MV-4-11 (cell line): Measurements from ENCODE around the gene NIPA2.

ENCODE experiments used
- DNase-seq: peaks from one replicate; lab custom pipeline; 2025; lab: John Stamatoyannopoulos, UW

NIPA2 gene

DNA sequence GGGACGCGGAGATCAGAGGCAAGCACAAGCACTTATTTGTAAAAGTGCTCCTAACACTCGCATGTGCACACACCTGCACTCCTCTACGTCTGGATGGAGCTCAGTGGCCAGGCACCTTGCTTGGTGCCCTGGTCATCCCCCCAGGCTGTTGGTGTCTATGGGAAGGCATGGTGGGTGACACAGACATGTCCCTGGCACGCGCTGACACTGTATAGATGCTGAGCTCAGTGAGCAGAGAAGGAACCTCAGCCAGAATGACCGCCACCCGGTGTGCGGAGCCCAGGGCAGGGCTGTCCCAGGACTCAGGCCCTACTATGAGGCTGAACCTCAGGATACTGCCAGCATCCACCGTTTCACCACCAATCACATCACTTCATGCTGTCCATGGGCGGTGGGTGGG, 64.5 kb downstream of the NIPA2 start:
- no peak for DNase-seq

DNA sequence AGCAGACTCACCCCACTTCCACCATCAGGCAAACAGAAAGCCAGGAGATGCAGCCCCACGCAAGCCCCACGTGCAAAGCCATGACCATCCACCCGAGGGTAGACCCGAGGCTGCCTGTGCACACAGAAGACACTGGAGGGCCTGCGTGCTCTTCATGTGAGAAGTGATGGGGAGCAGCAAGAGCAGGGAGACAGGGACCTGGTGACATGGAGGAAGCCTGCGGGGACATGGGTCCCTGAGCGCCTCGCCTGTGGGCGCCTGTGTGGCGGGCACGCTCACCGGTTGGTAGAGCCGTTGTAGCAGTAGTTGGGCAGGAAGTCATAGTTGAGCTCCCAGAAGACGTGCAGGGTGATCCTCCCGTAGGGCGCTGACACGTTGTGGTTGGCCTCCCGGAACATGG, 65.0 kb downstream of the NIPA2 start:
- DNase-seq: no peak

DNA sequence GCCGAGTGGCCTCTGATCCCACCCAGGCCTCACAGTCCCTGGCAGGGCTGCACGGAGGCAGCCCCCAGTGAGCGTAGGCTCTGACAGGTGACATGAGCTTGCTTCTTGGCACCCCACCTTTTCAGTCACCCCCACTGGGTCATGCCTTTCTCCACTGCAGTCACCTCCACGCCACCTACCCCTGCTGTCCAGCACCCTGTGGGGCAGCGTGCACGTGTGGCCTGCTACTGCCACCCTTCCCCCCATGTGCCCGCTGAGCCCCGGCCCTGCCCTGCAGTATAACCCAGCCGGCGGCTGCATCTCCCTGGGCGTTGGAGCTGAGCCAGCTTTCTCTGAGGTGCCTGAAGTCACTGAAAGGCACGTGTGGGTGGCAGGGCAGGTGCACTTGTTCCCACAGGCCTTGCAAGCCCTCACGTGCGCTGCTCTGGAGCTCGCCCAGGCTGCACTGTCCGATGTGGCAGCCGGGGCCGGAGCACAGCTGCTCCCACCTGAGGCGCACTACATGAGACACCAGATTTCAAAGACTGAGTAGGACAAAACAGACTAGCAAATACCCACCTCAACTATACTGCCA, 65.6 kb downstream of the NIPA2 start:
- no peak for DNase-seq

DNA sequence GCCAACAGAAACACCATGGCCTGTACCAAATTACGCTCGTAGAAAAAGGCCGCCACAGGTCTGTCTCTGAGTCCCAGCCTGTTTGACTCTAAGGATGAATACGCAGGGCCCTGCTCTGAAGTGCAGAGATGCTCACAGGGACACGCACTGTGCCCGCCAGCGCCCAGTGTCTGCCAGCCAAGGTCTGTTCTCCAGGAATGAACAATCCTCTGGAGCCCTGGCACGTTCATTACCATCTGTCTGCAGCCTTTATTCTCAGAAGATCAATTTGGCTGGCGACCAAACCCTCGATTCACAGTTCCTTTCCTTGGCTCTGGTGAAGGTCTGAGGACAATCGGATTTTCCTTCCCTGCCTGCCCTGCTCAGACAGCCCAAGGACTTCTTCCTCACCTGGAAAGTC, 66.3 kb downstream of the NIPA2 start:
- no peak for DNase-seq

DNA sequence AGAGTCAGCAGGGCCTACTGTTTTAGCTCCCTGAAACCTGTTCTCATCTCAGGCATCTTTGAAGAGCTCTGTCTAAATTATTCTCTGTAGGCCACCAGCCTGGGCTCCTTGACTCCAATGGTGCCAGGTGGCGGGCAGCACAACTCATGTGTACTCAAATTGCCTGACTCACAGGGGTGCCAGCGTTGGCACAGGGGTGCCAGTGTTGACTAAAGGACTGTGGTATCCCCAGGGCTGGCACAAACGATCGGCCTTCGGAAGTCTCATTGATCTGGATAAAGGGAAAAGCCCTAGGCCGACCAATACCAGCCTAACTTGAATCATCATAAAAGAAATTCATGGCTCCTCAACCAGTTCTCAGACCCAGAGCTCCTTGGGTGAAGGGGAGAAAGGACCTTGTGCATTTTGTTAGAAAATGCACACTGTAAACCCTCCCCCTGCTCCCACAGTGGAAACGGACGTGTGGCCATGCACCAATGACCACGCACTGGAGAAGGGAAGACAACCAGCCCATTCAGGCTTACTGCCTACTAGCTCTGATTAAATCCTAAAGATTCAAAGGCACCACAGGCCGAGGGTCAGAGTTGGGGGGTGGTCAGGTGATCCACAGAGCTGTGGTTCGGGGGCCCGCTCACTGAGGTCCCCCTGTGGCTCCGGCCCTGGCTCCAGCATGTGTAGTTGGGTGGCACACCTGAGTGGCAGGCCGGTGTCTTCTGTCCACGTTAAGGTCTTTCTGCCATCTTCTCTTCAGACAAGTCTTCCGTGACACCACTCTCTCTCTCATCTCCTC, 68.9 kb downstream of the NIPA2 start:
- DNase-seq: no peak

DNA sequence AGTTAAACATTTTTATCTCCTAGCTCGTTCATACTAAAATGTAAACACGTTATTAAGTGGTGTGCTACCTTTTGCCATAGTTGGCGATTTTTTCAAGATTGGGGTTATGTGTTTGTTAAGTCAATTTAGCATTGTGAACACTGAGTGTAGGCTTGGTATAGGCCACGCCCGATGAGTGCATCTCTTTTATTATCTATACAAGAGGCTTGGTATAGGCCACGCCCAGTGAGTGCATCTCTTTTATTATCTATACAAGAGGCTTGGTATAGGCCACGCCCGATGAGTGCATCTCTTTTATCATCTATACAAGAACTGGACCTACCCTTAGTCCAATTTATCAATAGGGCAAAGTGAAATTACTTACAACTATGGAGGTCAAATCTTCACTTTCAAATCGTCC, 70.4 kb downstream of the NIPA2 start:
- DNase-seq: no peak

DNA sequence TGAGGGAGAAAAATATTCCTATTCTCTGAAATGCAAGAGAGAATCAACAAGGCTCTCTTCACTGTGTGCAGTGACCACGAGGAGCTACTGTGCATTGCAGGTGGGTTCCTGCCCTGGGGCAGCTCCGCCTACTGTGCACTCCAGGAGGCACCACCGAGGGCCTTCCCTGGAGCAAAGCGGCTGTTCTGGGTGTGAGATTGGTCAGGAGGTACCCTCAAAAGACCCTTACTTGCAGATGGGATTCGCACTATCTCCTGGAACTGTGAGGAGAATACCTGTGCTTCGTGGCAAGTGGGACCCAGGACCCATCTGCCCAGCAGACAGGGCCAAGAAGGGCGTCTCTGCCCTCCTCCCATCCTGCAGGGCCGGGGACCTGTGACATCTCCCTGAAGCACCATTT, 72.8 kb downstream of the NIPA2 start:
- DNase-seq: no peak

DNA sequence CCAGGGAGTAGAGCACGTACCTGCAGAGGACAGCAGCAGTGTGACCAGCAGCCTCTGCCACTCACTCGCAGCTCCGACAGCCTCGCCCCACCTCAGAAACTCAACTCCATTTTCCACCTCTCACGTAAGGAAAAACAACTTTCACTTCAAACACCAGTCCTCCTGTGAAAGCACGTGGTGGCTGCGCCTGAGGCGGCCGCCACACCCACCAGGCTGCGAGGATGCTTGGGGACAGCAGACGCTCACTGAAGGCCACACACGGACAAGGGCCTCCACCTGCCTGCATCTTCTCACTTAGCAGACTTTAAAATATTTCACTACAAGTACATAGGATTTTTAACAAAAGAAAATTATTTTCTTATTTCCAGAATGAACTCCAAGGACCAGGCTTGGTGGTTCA, 73.8 kb downstream of the NIPA2 start:
- no peak for DNase-seq

DNA sequence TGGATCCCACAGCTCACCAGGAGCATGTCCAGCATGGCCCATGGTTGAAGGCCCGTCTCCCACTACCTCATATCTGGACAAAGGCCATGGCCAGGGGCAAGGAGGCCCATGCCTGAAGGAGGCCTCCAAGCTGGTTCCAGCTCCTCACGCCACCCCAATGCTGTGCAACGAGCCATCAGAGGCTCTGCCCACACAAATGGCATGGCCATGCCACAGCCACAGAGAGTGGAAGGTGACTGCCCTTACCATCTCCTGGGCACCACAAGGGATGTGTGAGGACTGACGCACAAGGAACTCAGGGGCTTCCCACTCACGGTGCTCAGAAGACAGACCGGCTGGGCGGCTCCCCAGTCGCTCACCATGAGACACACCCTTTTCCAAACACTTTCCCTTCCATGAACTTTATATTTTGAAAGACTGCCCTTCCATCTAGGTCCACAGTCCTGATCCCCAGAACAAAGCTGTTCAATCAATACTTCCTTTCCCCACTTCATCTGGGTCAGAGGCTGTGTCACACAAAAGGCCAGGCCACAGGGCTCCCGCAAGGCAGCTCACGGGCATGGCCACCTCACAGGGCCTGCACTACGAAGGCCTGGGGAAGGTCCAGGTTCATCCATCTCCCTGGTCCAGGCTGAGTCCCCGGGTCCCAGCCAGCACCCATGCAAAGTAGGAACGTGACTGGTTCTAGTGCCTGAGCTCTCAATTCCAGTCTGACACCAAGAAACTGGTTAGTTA, 75.3 kb downstream of the NIPA2 start:
- no peak for DNase-seq

DNA sequence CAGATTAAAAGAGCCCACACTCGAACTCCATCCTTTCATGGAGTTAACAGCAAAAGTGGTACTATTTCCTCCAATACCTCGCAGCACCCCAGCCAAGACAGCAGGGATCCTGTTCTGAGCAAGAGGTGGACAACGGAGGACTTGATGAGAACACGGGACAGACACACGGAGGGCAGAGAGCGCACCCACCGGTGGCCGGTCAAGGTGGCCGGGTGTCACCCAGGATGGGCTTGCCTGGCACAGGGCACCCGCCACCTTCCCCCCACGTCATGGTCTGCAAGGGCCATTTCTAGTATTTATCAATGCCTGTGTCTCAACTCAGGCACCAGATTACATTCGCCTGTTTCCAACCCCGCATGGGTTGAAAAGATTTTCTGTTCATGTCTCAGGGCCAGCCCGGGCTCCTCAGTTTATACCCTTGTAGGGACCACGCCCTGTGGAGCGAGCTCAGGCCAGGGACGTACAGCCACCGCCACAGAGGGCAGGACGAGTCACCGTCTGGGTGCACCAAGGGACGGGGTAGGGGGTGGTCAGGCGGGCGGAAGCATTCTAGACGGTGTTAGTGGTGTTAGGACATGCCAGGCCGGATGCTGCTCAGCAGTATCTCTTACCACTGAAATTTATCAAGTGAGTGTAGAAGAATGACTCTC, 77.5 kb downstream of the NIPA2 start:
- DNase-seq: no peak

DNA sequence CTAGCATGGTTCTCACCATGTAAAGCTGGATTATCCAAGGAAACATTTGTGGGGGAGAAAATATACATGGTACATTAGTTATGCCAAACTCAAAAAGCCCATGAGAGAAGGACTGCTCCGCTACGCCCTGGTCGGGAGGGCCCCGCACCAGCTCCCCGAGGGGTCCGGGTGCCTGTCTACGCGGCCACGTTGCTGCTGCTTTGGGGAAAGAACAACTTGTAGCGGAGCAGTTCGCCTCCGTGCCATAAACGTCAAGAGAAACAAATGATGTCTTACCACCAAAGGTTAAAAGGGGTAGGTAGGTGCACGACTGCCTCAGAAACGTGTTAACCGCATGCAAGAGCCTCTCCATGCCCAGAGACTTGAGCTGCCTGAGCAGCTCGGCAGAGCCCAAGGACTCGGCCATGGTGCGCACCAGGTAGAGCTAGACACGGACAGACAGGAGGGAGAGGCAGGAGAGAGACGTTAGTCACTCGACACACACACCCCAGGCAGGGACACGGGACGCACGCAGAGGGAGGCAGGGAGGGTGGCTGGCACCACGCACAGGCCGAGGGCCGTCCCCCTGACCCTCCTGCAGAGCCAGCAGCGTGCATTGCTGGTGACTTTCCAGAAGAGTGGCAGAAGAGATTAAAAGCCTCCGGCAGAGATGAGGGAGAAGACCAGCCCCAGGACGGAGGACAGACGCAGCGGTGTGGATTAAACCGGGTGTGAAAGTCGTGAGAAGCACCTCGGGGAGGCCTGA, 78.3 kb downstream of the NIPA2 start:
- DNase-seq: no peak

DNA sequence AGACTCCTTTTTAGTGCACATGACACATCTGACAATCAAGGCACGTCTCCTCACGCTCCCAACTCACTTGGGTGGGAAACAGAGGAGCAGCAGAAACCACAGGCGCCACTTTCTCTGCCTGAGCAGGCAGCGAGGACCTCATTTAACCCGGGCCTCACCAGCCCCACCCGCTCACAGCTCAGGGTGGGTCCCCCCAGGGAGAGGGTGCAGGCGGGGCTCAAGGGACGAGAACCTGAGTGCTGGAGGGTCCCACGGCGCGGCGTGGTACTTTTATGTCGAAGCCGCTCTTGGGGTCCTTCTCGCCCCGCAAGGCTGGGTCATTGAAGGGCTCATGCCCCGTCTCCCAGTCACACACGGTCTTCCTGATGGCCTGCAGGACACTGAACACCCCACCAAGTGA, 79.1 kb downstream of the NIPA2 start:
- DNase-seq: no peak
